HEK293T (cell line): Measurements from ENCODE around the gene CPE.

Experiments used
- ARNT ChIP-seq: fragments of 450-650 bp; IDR thresholded peaks from 2 replicates; pipeline ENCODE4 v1.6.1; 2017; ENCODE audit warnings: mild to moderate bottlenecking
- BHLHE40 ChIP-seq: fragments of 450-650 bp; IDR thresholded peaks from 2 replicates; pipeline ENCODE4 v1.6.1; 2016; ENCODE audit warnings: mild to moderate bottlenecking, moderate library complexity, borderline replicate concordance
- FOXK2 ChIP-seq: fragments of 450-650 bp; IDR thresholded peaks from 2 replicates; pipeline ENCODE4 v1.6.1; 2016; ENCODE audit warnings: mild to moderate bottlenecking
- FOXM1 ChIP-seq: fragments of 450-650 bp; IDR thresholded peaks from 2 replicates; pipeline ENCODE4 v1.6.1; 2017; ENCODE audit warnings: mild to moderate bottlenecking, borderline replicate concordance
- HDGF ChIP-seq: fragments of 450-650 bp; IDR thresholded peaks from 2 replicates; pipeline ENCODE4 v1.6.1; 2017; ENCODE audit warnings: antibody characterized with exemption, borderline replicate concordance
- L3MBTL2 ChIP-seq: fragments of 450-650 bp; conservative IDR thresholded peaks from 2 replicates; pipeline ENCODE4 v1.6.1; 2016; ENCODE audit warnings: mild to moderate bottlenecking
- LEF1 ChIP-seq: fragments of 450-650 bp; IDR thresholded peaks from 2 replicates; pipeline ENCODE4 v1.6.1; 2017; ENCODE audit warnings: mild to moderate bottlenecking, borderline replicate concordance
- NFRKB ChIP-seq: fragments of 450-650 bp; IDR thresholded peaks from 2 replicates; pipeline ENCODE4 v1.6.1; 2016; ENCODE audit warnings: mild to moderate bottlenecking, moderate library complexity
- PKNOX1 ChIP-seq: fragments of 450-650 bp; IDR thresholded peaks from 2 replicates; pipeline ENCODE4 v1.6.1; 2016
- SP1 ChIP-seq: fragments of 450-650 bp; IDR thresholded peaks from 2 replicates; pipeline ENCODE4 v1.6.1; 2017
- SUZ12 ChIP-seq: fragments of 450-650 bp; IDR thresholded peaks from 2 replicates; pipeline ENCODE4 v1.6.1; 2016; ENCODE audit warnings: mild to moderate bottlenecking
- TARDBP ChIP-seq: fragments of 450-650 bp; IDR thresholded peaks from 2 replicates; pipeline ENCODE4 v1.6.1; 2016
- ZNF384 ChIP-seq: fragments of 450-650 bp; IDR thresholded peaks from 2 replicates; pipeline ENCODE4 v1.6.1; 2016

- TF ChIP-seq ARNT (no peak), L3MBTL2 (no peak), BHLHE40 (no peak), FOXM1 (no peak), NFRKB (no peak), HDGF (no peak), SP1 (no peak), SUZ12 (no peak), LEF1 (no peak), TARDBP (no peak), FOXK2 (no peak), ZNF384 (no peak), PKNOX1 (no peak)
Measured at GRCh38 chr4:165393704-165394103, 14.9 kb downstream of the CPE start.
